IPS-15b (cell line): ENCODE measurements around the gene THAP5.

Source experiments
- H3K27me3 ChIP-seq: one replicate; pipeline ENCODE4 v1.6.1; 2013; ENCODE audit warnings: low read length; ENCODE audit not compliant: control insufficient read depth, insufficient read depth
- H3K36me3 ChIP-seq: one replicate; pipeline ENCODE4 v1.6.1; 2013; ENCODE audit warnings: low read length; ENCODE audit not compliant: control insufficient read depth, insufficient read depth
- H3K4me1 ChIP-seq: one replicate; pipeline ENCODE4 v1.6.1; 2013; ENCODE audit warnings: mild to moderate bottlenecking, low read length; ENCODE audit not compliant: control insufficient read depth, insufficient read depth
- H3K4me3 ChIP-seq: one replicate; pipeline ENCODE4 v1.5.1; 2013; ENCODE audit warnings: low read depth, low read length
- H3K9ac ChIP-seq: one replicate; pipeline ENCODE4 v1.6.1; 2013; ENCODE audit warnings: low read depth, mild to moderate bottlenecking, low read length
- H3K9me3 ChIP-seq: one replicate; pipeline ENCODE4 v1.6.1; 2013; ENCODE audit warnings: mild to moderate bottlenecking, low read length; ENCODE audit not compliant: control insufficient read depth, insufficient read depth

THAP5 gene

DNA sequence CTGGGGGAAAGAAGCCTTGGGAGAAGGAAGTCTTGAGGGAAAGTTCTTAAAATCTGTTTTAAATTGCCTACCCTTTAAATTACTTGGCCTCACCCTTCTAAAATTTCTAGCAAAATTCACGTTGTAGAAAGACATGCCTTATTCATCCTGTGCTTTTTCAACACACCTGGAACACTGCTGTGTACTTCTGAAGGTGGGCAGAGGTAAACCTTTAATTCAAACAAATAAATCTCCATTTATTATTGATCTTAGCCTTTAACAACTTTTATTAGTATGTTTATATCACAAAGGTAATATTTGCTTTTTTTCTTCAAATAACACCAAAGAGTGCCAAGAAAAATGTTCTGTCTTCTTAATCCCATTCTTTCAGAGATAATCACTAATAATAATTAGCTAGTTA, 30.9 kb upstream of the THAP5 start:
- Histone ChIP-seq H3K9ac (no peak overlapping the region), H3K4me1 (peaks cover 5% of the 10 kb centered on the region), H3K27me3 (no peaks in the 10 kb centered on the region), H3K4me3 (no peak overlapping the region), H3K9me3 (no peaks in the 10 kb centered on the region), H3K36me3 (no peaks in the 10 kb centered on the region)

DNA sequence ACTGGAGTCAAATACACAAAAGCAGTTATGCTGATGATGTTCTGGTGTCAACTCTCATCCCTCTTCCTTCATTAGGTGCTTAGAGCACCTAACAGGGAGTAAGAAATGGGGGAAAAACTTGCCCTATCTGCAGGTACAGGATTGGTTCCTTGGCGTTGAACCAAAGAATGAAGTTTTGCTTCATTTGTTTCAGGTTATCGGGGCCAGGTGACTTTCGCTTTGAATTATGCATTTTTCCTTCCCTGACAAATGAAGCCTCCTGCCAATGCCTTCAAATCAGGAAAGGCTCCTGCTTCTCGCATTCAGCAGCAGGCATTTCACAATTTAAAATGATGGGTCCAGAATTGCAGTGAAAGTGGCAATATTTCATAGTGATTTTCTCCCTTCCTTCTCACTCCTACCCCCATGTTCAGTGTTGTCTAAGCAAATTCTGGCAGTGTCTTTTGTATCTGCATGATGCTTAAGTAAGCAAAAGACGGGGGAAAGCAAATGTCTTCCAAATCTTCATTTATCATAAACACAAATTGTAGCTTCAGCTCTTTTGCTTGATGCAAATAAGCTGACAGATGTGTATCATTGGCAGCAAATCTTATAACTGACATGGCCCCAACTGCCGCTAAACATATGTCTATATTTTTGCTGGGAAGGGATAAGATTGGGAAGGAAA, 29.5 kb upstream of the THAP5 start:
- H3K4me1 ChIP-seq = peaks cover 5% of the 10 kb centered on the region

DNA sequence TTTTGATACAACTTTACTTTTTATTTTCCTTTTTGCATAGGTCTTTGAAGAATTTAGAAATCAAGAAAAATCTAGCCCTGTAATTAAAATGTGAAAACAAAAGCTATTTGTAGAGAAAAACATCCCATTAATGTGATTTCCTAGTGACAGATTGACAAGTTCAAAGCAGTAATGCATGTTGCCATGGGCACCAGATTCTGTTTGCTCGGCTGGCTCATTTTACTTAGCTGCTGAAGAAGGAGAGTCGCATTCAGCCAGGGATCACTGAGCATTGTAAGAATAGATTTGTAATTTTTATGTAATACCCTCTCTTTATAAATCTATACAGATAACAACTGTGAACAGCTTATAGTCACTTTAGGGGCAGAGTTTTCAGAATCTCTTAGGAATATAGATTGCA, 28.6 kb upstream of the THAP5 start:
- H3K9me3 ChIP-seq = no peaks in the 10 kb centered on the region
- no peak overlapping the region for H3K4me3 ChIP-seq
- H3K4me1 ChIP-seq = peaks cover 9% of the 10 kb centered on the region
- no peak overlapping the region for H3K9ac ChIP-seq
- H3K36me3 ChIP-seq = no peaks in the 10 kb centered on the region
- H3K27me3 ChIP-seq = no peaks in the 10 kb centered on the region

More for the DNA sequence above, 29.5 kb upstream of the THAP5 start:
- no peaks in the 10 kb centered on the region for H3K9me3 ChIP-seq
- no peak overlapping the region for H3K9ac ChIP-seq
- no peaks in the 10 kb centered on the region for H3K27me3 ChIP-seq
- no peak overlapping the region for H3K4me3 ChIP-seq
- no peaks in the 10 kb centered on the region for H3K36me3 ChIP-seq

DNA sequence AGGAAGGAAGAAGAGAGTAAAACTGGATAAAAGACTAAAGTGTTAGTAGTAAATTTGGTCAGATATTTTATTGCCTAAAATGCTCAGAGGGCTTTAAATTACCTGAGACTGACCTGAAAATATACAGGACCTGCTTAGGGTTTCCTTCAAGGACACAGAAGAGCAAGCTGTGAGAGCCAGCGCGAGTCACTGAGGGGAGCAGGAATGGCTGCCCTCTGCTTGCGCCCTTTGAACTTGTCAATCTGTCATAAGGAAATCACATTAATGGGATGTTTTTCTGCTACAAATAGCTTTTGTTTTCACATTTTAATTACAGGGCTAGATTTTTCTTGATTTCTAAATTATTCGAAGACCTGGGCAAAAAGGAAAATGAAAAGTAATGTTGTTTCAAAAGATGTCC, 27.1 kb upstream of the THAP5 start:
- Histone ChIP-seq H3K27me3 (no peaks in the 10 kb centered on the region), H3K9ac (no peak overlapping the region), H3K4me3 (no peak overlapping the region), H3K9me3 (no peaks in the 10 kb centered on the region), H3K36me3 (no peaks in the 10 kb centered on the region), H3K4me1 (peaks cover 13% of the 10 kb centered on the region)

DNA sequence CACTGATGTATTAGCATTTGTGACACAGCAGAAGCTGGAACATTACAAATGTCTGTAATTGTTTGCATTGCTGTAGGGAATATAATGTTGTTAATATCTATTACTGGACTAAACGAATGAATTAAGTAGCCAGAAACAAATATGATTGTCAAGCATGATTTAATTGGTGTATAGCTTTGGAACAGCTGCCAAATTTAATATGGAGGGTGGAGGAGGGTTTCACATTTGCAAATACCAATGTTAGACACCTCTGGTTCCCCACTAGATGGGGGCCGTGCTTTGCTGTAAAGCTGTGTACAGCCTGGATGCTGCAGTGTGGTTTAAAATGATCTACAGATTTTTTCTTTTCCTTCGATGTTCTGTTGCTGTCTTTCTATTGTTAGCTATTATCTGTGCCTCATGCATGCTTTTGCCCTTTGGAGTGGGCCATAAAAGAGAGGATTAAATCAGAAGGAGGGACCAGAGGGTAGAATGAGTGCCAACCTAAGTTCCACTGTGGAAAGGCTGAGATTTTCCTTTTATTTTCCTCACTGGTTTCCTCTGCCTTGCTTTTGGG, 23.2 kb upstream of the THAP5 start:
- Histone ChIP-seq H3K4me3 (no peak overlapping the region), H3K27me3 (no peaks in the 10 kb centered on the region), H3K4me1 (peaks cover 9% of the 10 kb centered on the region), H3K9ac (no peak overlapping the region), H3K36me3 (no peaks in the 10 kb centered on the region), H3K9me3 (no peaks in the 10 kb centered on the region)

DNA sequence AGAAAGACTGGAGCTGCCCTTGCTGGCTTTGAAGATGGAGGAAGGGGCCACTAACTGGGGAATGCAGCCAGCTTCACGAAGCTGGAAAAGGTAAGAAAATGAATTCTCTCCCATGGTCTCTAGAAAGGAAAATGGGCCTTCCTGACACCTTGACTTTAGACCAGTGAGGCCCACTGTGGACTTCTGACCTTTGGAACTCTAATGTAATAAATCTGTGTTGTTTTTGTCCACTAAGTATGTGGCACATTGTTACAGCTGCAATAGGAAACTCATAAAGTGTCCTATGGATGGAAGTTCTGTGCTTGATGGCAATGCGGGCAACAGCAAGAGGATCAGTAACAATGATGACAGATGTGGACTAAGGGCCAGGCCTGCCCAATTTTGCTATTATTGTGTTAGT, 21.1 kb upstream of the THAP5 start:
- Histone ChIP-seq H3K27me3 (no peaks in the 10 kb centered on the region), H3K4me3 (no peak overlapping the region), H3K36me3 (no peaks in the 10 kb centered on the region), H3K4me1 (peaks cover 9% of the 10 kb centered on the region), H3K9ac (no peak overlapping the region), H3K9me3 (no peaks in the 10 kb centered on the region)

DNA sequence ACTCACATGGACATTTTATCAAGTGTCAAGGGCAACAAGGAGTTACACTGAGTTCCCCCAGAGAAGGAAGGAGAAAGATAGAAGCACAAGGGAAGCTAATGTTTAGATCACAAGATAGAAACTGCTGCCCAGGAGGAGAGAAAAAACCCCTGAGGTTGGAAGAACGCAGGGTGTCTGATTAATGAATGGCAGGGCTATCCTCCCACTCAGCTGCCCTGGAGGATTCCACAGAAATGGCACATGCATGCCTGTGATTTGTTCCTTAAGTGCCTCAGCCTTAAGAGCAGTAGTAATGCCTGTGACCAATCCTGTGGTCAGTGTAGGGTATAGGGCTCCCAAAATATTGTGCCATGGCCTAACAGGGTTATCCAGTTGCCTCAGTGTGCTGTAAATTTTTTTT, 20.4 kb upstream of the THAP5 start:
- Histone ChIP-seq H3K36me3 (no peaks in the 10 kb centered on the region), H3K9me3 (no peaks in the 10 kb centered on the region), H3K4me1 (peaks cover 9% of the 10 kb centered on the region), H3K4me3 (no peak overlapping the region), H3K9ac (no peak overlapping the region), H3K27me3 (no peaks in the 10 kb centered on the region)

DNA sequence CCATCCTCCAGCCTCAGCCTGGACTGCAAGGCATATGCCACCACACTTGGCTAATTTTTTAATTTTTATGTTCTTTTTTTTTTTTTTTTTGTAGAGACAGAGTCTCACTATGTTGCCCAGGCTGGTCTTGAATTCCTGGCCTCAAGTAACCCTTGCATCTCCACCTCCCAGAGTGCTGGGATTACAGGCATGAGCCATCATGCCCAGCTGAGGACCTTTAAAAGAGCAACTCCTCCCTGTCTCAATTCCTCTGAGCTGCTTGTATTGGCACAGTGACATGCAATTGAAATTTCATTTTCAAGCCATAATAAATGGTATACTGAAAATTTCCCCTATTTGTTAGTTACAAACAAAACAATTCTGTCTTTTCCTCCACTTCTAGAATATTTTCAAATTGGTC, 19.7 kb upstream of the THAP5 start:
- no peaks in the 10 kb centered on the region for H3K27me3 ChIP-seq
- no peak overlapping the region for H3K9ac ChIP-seq
- no peak overlapping the region for H3K4me3 ChIP-seq
- no peaks in the 10 kb centered on the region for H3K36me3 ChIP-seq
- H3K9me3 ChIP-seq = no peaks in the 10 kb centered on the region
- peaks cover 9% of the 10 kb centered on the region for H3K4me1 ChIP-seq

DNA sequence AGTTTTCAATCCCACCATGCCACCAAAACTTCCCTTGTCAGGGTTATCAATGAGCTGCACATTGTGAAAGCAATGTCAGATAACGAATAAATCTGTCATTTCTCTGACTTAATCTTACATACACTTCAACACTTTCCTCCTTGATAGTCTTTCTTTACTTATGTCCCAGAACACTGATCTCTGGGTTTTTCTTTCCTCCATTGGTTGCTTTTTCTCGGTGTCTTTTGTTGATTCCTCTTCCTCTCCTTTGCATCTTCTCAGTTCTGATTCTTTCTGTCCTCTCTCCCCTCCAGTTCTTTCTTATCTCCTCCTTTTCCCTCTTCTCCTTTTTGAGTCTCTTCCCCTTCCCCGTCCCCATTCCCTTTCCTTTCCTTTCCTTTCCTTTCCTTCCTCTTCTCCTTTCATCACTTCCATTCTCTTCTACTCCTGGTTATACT, 16.8 kb upstream of the THAP5 start:
- Histone ChIP-seq H3K4me3 (no peak overlapping the region), H3K9me3 (no peaks in the 10 kb centered on the region), H3K36me3 (no peaks in the 10 kb centered on the region), H3K27me3 (no peaks in the 10 kb centered on the region), H3K9ac (no peak overlapping the region), H3K4me1 (peaks cover 6% of the 10 kb centered on the region)

DNA sequence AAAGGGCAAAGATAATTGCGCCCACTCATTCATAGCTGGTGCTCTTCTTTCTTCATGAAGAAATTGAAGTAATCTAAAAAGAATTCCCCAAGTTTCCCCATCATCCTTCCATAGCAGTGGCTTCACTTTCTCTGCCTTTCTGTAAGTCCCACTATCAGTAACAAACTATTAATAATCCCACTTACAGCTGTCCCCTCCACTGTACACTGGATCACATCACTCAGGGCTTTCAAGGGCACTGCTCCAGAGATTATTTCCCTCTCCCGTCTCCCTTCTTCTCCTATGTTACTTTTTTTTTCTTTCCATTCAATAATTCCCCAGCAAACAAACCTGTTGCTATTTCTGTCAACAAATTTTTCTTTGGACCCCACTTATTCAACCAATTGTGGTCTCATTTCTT, 16.3 kb upstream of the THAP5 start:
- Histone ChIP-seq H3K4me1 (peaks cover 6% of the 10 kb centered on the region), H3K9me3 (no peaks in the 10 kb centered on the region), H3K4me3 (no peak overlapping the region), H3K9ac (no peak overlapping the region), H3K36me3 (no peaks in the 10 kb centered on the region), H3K27me3 (no peaks in the 10 kb centered on the region)

DNA sequence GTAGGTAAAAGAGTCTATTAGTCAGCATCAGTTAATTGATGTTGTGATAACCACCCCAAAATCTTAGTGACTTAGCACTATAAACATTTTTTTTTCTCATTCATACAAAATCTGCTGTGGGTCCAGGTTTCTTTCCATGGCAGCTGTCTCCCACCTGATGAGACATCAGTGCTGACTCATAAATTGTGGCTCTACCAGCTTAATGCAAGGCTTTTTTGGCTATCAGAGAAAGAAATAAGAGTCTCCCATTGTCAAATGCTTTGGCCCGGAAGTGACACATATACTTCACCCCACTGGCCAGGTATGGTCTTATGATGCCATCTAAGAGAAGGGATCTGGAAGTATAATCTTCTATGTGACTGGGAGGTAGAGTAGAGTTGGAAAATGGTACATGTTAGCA, 14.7 kb upstream of the THAP5 start:
- Histone ChIP-seq H3K4me3 (no peak overlapping the region), H3K36me3 (peaks cover 4% of the 10 kb centered on the region), H3K27me3 (no peaks in the 10 kb centered on the region), H3K9me3 (peaks cover 11% of the 10 kb centered on the region), H3K4me1 (peaks cover 6% of the 10 kb centered on the region), H3K9ac (no peak overlapping the region)

DNA sequence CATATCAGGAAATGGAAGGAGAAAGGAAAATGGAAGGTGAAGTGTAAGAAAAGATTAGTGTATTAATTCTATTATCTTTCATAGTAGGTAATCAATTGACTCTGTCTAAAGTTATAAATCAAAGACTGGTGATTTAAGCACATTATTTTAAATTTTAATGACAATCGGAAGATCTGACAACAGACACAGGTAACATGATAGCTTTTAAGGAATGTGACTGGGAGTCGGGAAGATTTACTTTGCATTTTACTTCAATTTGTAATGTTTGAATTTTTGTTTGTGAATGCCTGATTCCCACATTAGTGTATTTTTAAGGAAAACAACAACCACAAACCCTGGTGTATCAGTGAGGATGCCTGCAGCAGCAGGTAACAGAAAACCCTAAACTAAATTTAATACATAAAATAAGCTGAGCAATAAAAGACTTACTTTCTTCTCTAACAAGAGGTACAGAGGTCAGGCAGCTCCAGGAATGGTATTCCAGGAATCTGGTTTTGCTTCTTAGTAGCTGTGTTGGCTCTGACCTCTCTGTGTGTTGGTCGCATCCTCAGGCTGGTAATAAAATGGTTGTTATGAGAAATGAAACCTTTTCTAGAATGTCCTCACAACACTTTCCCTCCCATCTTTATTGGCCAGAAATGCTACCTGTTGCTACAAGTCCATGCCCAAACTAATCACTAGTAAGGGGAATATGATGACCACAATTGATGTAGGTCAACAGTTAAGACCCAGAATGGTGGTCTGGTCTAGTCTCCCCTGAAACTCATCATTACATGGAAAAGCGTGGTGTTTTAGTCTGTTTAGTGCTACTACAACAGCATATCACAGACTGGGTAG, 12.4 kb upstream of the THAP5 start:
- Histone ChIP-seq H3K27me3 (no peaks in the 10 kb centered on the region), H3K4me3 (no peak overlapping the region)

More for the DNA sequence above, 12.4 kb upstream of the THAP5 start:
- Histone ChIP-seq H3K9me3 (peaks cover 11% of the 10 kb centered on the region), H3K9ac (no peak overlapping the region), H3K36me3 (peaks cover 5% of the 10 kb centered on the region), H3K4me1 (peaks cover 6% of the 10 kb centered on the region)
